Measurements from ENCODE around the gene DNM2. TPM values are rescaled to one million over a fixed set of nuclear protein-coding genes. Genes with fewer than 3 reads are reported as not detected.

Gene DNM2
- total RNA-seq, 1 experiment from 2014 or later, result 131 TPM

DNA sequence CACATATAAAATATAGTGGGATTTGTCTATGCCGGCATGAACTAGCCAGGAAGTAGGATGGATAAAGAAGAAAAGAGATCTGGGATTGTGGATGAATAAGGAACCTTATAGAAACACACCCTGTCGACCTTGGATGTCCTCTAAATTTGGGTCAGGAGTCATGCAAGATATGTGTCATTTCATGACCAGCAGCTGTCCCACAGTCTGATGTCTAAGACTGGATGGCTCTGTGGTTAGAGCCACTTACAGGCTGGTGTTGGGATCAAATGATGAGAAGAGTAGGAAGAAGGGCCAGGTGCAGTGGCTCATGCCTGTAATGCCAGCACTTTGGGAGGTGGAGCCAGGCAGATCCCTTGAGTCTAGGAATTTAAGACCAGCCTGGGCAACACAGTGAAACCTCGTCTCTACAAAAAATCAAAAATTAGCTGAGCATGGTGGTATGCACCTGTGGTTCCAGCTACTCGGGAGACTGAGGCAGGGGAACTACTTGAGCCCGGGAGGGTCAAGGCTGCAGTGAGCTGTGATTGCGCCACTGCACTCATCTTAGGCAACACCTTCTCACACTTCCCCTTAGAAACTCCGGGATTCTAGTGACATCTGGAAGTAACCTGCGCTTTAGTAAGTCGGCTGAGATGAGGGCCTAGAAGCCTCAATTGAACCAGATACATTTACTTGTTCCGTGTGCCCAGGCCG is 87.3 kb downstream of the DNM2 start:
- DNase-seq (ENCODE audit: low spot score), result no peak
- no peak overlapping the region; the same call in 1 of the 2 replicates for H3K27ac Mint-ChIP-seq
- H3K4me1 Mint-ChIP-seq, result no peaks in the 10 kb centered on the region
- peaks cover 31% of the 10 kb centered on the region for H3K36me3 Mint-ChIP-seq
- no peak overlapping the region for H3K4me3 Mint-ChIP-seq
- ATAC-seq, result no peak
- POLR2A ChIA-PET, result no interaction called here
- H3K27me3 Mint-ChIP-seq (ENCODE audit: low read depth), result no peaks in the 10 kb centered on the region
- CTCF ChIA-PET, result interaction anchor here (1.6 kb wide), 1 partner anchor 10 kb away, joined by 4 read pairs; no protein-coding TSS in a partner anchor
- H3K9me3 Mint-ChIP-seq, result no peaks in the 10 kb centered on the region
- TF ChIP-seq IRF2 (CRISPR knock-in tag; IDR thresholded peaks at IDR 0.05; ENCODE audit: borderline replicate concordance, low read depth) (no peak), NR2C2 (CRISPR knock-in tag; IDR thresholded peaks at IDR 0.05) (no peak), MYBL2 (CRISPR knock-in tag; IDR thresholded peaks at IDR 0.05) (no peak), ETV6 (CRISPR knock-in tag; IDR thresholded peaks at IDR 0.05) (no peak)
- TF ChIP-seq, protein P1, sequence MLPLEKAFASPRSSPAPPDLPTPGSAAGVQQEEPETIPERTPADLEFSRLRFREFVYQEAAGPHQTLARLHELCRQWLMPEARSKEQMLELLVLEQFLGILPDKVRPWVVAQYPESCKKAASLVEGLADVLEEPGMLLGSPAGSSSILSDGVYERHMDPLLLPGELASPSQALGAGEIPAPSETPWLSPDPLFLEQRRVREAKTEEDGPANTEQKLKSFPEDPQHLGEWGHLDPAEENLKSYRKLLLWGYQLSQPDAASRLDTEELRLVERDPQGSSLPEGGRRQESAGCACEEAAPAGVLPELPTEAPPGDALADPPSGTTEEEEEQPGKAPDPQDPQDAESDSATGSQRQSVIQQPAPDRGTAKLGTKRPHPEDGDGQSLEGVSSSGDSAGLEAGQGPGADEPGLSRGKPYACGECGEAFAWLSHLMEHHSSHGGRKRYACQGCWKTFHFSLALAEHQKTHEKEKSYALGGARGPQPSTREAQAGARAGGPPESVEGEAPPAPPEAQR (CRISPR knock-in tag; IDR thresholded peaks at IDR 0.05), result no peak

DNA sequence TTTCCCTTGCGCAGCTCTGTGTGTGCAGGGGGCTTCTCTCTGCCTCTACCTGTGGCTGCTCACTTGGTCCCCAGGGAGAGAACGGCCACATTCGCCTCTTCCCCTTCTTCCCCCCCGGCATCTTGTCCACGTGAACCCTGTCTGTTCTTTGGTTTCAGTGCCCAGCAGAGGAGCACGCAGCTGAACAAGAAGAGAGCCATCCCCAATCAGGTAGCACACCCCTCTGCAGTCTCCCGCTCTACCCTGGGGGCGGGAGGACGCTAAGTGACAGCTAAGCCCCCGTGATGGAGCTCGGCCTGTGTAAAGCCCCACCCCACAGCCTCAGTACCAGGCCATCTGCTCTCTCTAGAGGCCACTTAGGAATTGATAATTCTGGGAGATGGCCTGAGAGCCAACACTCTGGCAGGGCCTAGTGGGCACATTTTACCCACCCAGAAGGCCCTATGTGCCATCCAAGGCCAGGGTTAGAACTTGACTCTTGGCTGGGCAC is 87.9 kb downstream of the DNM2 start:
- no peaks in the 10 kb centered on the region for H3K4me1 Mint-ChIP-seq
- DNase-seq (ENCODE audit: low spot score), result no peak
- H3K27me3 Mint-ChIP-seq (ENCODE audit: low read depth), result no peaks in the 10 kb centered on the region
- H3K36me3 Mint-ChIP-seq, result peaks cover 29% of the 10 kb centered on the region
- H3K27ac Mint-ChIP-seq, result no peak overlapping the region
- H3K4me3 Mint-ChIP-seq, result no peak overlapping the region
- POLR2A ChIA-PET, result no interaction called here
- CTCF ChIA-PET, result interaction anchor here (1.6 kb wide), 1 partner anchor 9 kb away, joined by 4 read pairs; no protein-coding TSS in a partner anchor
- H3K9me3 Mint-ChIP-seq, result no peaks in the 10 kb centered on the region
- no peak for ATAC-seq
- no peak for TF ChIP-seq ZNF263 (CRISPR knock-in tag; IDR thresholded peaks at IDR 0.05; ENCODE audit: low read depth)
- no peak for TF ChIP-seq NR2C2 (CRISPR knock-in tag; IDR thresholded peaks at IDR 0.05)
- TF ChIP-seq TP53 (CRISPR knock-in tag; IDR thresholded peaks at IDR 0.05), result no peak
- no peak for TF ChIP-seq ATF1 (CRISPR knock-in tag; IDR thresholded peaks at IDR 0.05)
- TF ChIP-seq, protein P2, sequence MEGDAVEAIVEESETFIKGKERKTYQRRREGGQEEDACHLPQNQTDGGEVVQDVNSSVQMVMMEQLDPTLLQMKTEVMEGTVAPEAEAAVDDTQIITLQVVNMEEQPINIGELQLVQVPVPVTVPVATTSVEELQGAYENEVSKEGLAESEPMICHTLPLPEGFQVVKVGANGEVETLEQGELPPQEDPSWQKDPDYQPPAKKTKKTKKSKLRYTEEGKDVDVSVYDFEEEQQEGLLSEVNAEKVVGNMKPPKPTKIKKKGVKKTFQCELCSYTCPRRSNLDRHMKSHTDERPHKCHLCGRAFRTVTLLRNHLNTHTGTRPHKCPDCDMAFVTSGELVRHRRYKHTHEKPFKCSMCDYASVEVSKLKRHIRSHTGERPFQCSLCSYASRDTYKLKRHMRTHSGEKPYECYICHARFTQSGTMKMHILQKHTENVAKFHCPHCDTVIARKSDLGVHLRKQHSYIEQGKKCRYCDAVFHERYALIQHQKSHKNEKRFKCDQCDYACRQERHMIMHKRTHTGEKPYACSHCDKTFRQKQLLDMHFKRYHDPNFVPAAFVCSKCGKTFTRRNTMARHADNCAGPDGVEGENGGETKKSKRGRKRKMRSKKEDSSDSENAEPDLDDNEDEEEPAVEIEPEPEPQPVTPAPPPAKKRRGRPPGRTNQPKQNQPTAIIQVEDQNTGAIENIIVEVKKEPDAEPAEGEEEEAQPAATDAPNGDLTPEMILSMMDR (IDR thresholded peaks at IDR 0.05), result no peak
- TF ChIP-seq, protein P3, sequence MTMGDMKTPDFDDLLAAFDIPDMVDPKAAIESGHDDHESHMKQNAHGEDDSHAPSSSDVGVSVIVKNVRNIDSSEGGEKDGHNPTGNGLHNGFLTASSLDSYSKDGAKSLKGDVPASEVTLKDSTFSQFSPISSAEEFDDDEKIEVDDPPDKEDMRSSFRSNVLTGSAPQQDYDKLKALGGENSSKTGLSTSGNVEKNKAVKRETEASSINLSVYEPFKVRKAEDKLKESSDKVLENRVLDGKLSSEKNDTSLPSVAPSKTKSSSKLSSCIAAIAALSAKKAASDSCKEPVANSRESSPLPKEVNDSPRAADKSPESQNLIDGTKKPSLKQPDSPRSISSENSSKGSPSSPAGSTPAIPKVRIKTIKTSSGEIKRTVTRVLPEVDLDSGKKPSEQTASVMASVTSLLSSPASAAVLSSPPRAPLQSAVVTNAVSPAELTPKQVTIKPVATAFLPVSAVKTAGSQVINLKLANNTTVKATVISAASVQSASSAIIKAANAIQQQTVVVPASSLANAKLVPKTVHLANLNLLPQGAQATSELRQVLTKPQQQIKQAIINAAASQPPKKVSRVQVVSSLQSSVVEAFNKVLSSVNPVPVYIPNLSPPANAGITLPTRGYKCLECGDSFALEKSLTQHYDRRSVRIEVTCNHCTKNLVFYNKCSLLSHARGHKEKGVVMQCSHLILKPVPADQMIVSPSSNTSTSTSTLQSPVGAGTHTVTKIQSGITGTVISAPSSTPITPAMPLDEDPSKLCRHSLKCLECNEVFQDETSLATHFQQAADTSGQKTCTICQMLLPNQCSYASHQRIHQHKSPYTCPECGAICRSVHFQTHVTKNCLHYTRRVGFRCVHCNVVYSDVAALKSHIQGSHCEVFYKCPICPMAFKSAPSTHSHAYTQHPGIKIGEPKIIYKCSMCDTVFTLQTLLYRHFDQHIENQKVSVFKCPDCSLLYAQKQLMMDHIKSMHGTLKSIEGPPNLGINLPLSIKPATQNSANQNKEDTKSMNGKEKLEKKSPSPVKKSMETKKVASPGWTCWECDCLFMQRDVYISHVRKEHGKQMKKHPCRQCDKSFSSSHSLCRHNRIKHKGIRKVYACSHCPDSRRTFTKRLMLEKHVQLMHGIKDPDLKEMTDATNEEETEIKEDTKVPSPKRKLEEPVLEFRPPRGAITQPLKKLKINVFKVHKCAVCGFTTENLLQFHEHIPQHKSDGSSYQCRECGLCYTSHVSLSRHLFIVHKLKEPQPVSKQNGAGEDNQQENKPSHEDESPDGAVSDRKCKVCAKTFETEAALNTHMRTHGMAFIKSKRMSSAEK (CRISPR knock-in tag; IDR thresholded peaks at IDR 0.05; ENCODE audit: borderline replicate concordance), result no peak

DNA sequence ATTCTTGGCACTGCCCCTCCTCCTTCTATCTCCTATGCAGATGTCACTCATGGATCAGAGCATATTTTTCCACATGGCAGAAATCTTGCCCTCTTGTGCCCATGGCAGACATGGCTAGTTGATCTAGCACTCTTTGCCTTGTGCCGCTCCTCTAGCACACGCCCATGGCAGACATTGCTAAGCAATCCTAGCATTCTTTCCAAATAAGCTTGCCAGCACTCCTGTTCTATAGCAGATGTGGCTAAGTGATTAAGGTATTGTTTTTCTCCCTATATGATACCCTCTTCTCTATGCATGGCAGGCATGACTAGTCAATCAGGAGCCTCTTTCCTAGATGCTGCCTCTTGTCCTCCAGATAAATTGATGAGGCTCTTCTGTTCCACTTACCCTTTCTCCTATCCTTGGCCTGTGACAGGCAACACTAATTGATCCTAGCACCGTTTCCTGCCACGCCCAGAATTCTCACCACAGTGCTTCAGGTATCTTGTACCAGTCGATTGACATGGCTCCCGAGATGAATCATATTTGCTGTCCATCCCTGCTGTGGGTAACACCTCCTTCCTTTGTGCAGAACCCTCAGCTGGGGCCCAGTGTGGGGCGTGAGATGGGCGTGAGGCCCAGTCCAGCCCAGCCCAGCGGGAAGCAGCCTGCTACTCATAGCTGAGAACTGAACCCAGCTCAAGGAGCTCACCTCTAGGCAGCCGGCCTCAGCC is 91.2 kb downstream of the DNM2 start:
- CTCF ChIA-PET, result interaction anchor here (0.6 to 1.8 kb wide), 3 partner anchors 12 to 583 kb away, joined by 3 to 5 read pairs (median 3); no protein-coding TSS in a partner anchor
- Mint-ChIP-seq H3K9me3 (no peaks in the 10 kb centered on the region), H3K27me3 (ENCODE audit: low read depth) (no peaks in the 10 kb centered on the region), H3K36me3 (peaks cover 22% of the 10 kb centered on the region), H3K27ac (no peak overlapping the region), H3K4me1 (no peaks in the 10 kb centered on the region), H3K4me3 (no peak overlapping the region)
- POLR2A ChIA-PET, result no interaction called here
- DNase-seq (ENCODE audit: low spot score) (no peak), ATAC-seq (no peak)
- TF ChIP-seq, protein P4, sequence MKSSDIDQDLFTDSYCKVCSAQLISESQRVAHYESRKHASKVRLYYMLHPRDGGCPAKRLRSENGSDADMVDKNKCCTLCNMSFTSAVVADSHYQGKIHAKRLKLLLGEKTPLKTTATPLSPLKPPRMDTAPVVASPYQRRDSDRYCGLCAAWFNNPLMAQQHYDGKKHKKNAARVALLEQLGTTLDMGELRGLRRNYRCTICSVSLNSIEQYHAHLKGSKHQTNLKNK (CRISPR knock-in tag; IDR thresholded peaks at IDR 0.05), result no peak
- TF ChIP-seq TEAD4 (CRISPR knock-in tag; IDR thresholded peaks at IDR 0.05), result no peak
- TF ChIP-seq JAZF1 (CRISPR knock-in tag; IDR thresholded peaks at IDR 0.05), result no peak
- TF ChIP-seq, protein P5, sequence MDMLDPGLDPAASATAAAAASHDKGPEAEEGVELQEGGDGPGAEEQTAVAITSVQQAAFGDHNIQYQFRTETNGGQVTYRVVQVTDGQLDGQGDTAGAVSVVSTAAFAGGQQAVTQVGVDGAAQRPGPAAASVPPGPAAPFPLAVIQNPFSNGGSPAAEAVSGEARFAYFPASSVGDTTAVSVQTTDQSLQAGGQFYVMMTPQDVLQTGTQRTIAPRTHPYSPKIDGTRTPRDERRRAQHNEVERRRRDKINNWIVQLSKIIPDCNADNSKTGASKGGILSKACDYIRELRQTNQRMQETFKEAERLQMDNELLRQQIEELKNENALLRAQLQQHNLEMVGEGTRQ (CRISPR knock-in tag; IDR thresholded peaks at IDR 0.05), result no peak
- no peak for TF ChIP-seq HMGA2 (CRISPR knock-in tag; IDR thresholded peaks at IDR 0.05)
- TF ChIP-seq, protein P6, sequence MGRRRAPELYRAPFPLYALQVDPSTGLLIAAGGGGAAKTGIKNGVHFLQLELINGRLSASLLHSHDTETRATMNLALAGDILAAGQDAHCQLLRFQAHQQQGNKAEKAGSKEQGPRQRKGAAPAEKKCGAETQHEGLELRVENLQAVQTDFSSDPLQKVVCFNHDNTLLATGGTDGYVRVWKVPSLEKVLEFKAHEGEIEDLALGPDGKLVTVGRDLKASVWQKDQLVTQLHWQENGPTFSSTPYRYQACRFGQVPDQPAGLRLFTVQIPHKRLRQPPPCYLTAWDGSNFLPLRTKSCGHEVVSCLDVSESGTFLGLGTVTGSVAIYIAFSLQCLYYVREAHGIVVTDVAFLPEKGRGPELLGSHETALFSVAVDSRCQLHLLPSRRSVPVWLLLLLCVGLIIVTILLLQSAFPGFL (CRISPR knock-in tag; IDR thresholded peaks at IDR 0.05; ENCODE audit: borderline replicate concordance), result no peak
- no peak for TF ChIP-seq SMAD3 (CRISPR knock-in tag; IDR thresholded peaks at IDR 0.05; ENCODE audit: borderline replicate concordance)
- TF ChIP-seq, protein P7, sequence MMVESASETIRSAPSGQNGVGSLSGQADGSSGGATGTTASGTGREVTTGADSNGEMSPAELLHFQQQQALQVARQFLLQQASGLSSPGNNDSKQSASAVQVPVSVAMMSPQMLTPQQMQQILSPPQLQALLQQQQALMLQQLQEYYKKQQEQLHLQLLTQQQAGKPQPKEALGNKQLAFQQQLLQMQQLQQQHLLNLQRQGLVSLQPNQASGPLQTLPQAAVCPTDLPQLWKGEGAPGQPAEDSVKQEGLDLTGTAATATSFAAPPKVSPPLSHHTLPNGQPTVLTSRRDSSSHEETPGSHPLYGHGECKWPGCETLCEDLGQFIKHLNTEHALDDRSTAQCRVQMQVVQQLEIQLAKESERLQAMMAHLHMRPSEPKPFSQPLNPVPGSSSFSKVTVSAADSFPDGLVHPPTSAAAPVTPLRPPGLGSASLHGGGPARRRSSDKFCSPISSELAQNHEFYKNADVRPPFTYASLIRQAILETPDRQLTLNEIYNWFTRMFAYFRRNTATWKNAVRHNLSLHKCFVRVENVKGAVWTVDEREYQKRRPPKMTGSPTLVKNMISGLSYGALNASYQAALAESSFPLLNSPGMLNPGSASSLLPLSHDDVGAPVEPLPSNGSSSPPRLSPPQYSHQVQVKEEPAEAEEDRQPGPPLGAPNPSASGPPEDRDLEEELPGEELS (CRISPR knock-in tag; IDR thresholded peaks at IDR 0.05), result no peak

Measured in WTC11 (cell line).